HG03139 (cell line): Measurements from ENCODE around the gene FAM20A.
"Not testable (repeated sequence)": the region's sequence is repeated elsewhere in the genome, so short reads cannot be mapped to it uniquely, and the experiment has no call there.

Experiments
- ATAC-seq: cut with Tn5 transposase; IDR thresholded peaks from one replicate; pipeline ENCODE4 v1.9.1; 2021; ENCODE audit not compliant: unreplicated experiment

Gene FAM20A

GRCh38 chr17:68533887-68534694, 67.1 kb downstream of the FAM20A start:
- no peak for ATAC-seq

- ATAC-seq = no peak
Measured at GRCh38 chr17:68532826-68533225, 68.3 kb downstream of the FAM20A start.

GRCh38 chr17:68531252-68531651, 69.9 kb downstream of the FAM20A start:
- no peak for ATAC-seq

- no peak for ATAC-seq
Measured at GRCh38 chr17:68527314-68527713, 73.9 kb downstream of the FAM20A start.

GRCh38 chr17:68526548-68526947, 74.6 kb downstream of the FAM20A start:
- ATAC-seq = no peak

- ATAC-seq = no peak
Measured at GRCh38 chr17:68522266-68522665, 78.9 kb downstream of the FAM20A start.

- no peak for ATAC-seq
Measured at GRCh38 chr17:68519911-68520310, 81.3 kb downstream of the FAM20A start.

- not testable (repeated sequence) for ATAC-seq
Measured at GRCh38 chr17:68519051-68519450, 82.1 kb downstream of the FAM20A start.

- ATAC-seq = no peak
Measured at GRCh38 chr17:68518063-68518815, 82.9 kb downstream of the FAM20A start.

- not testable (repeated sequence) for ATAC-seq
Measured at GRCh38 chr17:68517605-68518004, 83.6 kb downstream of the FAM20A start.

GRCh38 chr17:68516732-68517131, 84.4 kb downstream of the FAM20A start:
- no peak for ATAC-seq

GRCh38 chr17:68514831-68515635, 86.1 kb downstream of the FAM20A start:
- no peak for ATAC-seq

- ATAC-seq = no peak
Measured at GRCh38 chr17:68513932-68514331, 87.2 kb downstream of the FAM20A start.

- no peak for ATAC-seq
Measured at GRCh38 chr17:68512960-68513474, 88.2 kb downstream of the FAM20A start.

- ATAC-seq = peak; percentile 80
Measured at GRCh38 chr17:68512247-68512959, 88.8 kb downstream of the FAM20A start, which contains the start of gene PRKAR1A. Gene PRKAR1A, plus strand, starts transcription at chr17:68512430. Its CDS starts 2,970 bp downstream, at chr17:68515400.

- peak; percentile 45 for ATAC-seq
Measured at GRCh38 chr17:68511671-68512246, 89.4 kb downstream of the FAM20A start.

GRCh38 chr17:68511254-68511670, 89.9 kb downstream of the FAM20A start:
- no peak for ATAC-seq

GRCh38 chr17:68509141-68510057, 91.8 kb downstream of the FAM20A start:
- no peak for ATAC-seq

GRCh38 chr17:68507576-68507975, 93.6 kb downstream of the FAM20A start:
- ATAC-seq = no peak
